NCI-H2227 treated with DMSO at 0.1 percent for 48 hours (cell line): ENCODE results near the gene MINDY2.
"Not testable (repeated sequence)": the region's sequence is repeated elsewhere in the genome, so short reads cannot be mapped to it uniquely, and the experiment has no call there.

Experiments used
- DNase-seq: peaks from one replicate; lab custom pipeline; 2025; lab: John Stamatoyannopoulos, UW

The MINDY2 gene

DNA sequence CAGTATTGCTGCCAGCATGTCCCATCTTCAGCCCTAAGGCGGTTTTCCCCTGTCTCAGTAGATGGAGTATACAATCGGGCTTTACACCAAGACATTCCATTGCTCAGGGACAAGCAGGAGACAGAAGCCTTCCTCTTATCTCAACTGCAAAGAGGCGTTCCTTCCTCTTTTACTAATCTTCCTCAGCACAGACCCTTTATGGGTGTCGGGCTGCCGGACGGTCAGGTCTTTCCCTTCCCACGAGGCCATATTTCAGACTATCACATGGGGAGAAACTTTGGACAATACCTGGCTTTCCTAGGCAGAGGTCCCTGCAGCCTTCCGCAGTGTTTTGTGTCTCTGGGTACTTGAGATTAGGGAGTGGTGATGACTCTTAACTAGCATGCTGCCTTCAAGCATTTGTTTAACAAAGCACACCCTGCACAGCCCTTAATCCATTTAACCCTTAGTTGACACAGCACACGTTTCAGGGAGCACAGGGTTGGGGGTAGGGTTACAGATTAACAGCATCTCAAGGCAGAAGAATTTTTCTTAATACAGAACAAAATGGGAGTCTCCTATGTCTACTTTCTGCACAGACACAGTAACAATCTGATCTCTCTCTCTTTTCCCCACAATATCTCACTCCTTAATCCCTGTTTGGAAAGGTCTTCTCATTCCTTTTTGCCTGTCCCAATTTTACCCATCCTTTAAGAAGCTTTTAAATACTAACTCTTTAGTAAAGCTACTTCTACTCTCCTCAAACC, 62.8 kb downstream of the MINDY2 start:
- DNase-seq = not testable (repeated sequence)

GRCh38 chr15:58839485-58839884, 68.4 kb downstream of the MINDY2 start:
- no peak for DNase-seq

DNA sequence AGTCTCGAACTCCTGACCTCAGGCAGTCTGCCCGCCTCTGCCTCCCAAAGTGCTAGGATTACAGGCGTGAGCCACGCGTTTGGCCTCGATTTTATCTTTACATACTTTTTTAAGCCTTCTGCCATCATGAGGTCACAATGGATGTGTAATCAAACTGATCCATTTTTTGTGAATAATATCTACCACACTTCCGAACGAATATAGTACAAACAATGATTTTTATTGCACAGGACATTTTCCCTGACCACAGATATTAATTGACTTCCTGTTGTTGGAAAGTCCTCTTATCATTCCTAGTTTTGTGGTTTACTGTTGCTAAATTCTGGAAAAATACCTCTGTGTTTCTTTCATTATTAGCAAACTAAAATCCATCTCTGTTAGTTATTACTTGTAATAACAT, 68.9 kb downstream of the MINDY2 start:
- no peak for DNase-seq

DNA sequence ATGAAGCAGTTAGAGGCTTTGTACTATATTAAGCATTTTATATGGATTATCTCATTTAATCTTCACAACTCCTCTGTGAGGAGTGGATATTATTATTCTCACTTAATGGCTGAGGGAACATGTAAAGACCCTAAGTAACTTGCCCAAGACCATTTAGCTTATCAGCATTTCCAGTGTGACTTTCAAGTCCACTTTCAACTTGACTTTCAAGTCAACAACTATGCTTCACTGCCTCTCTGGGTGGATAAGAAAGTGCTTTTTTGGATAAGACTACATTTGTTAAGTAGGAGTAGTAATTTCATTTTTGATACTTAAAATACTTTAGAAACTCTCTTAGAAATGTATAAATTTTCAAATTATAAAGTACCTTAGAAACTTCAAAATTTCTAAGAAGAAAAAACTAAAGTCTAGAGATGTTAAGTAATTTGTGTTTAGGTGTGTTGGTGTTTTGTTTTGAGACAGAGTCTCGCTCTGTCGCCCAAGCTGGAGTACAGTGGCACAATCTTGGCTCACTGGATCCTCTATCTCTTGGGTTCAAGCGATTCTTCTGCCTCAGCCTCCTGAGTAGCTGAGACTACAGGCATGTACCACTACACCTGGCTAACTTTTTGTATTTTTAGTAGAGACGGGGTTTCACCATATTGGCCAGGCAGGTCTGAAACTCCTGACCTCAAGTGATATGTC, 71.8 kb downstream of the MINDY2 start:
- no peak for DNase-seq

- DNase-seq = not testable (repeated sequence)
These were observed 80.1 kb downstream of the MINDY2 start for GRCh38 chr15:58851205-58851604.

- DNase-seq = no peak
These were observed 81.2 kb downstream of the MINDY2 start for GRCh38 chr15:58852347-58852746.

GRCh38 chr15:58854593-58854992, 83.5 kb downstream of the MINDY2 start:
- DNase-seq = no peak

DNA sequence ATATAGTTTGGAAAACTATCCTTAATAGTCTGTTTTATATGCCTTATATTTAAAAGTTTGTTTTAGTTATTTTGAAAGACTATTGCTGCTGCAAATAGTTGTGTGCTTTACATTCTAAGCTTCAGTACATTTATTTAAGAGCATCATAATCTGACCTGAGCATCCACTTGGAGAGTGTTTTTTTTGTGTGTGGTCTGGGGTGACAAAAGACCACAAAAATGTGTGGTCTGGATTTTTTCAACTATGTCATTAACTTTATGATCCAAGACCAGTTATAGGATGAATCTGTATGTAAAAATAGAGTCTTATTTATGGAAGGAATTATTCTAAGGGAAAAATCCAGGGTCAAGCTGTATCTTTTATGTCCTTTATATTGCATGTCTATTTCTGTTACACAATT, 85.0 kb downstream of the MINDY2 start:
- DNase-seq = no peak

DNA sequence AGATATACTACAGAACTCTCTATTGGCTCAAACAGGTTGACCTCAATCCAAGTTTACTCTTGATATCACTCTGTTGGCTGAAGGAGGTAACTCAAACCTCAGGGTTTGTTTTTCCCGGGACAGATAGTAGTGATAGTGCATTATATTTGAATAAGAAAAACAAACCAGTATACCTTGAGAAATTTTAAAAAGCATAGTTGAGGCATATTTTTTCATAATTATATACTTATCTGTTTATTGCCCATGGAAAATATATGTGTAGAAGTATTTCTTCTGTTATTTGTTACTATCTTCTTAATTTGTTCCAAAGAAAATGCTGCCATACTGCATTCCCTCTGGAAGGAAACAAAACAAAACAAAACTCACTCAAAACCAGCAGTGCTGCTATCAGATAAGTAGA, 85.5 kb downstream of the MINDY2 start:
- not testable (repeated sequence) for DNase-seq

GRCh38 chr15:58862326-58862725, 91.2 kb downstream of the MINDY2 start:
- no peak for DNase-seq

GRCh38 chr15:58864602-58865424, 93.7 kb downstream of the MINDY2 start:
- DNase-seq = no peak

GRCh38 chr15:58865425-58865880, 94.4 kb downstream of the MINDY2 start:
- DNase-seq = no peak

DNA sequence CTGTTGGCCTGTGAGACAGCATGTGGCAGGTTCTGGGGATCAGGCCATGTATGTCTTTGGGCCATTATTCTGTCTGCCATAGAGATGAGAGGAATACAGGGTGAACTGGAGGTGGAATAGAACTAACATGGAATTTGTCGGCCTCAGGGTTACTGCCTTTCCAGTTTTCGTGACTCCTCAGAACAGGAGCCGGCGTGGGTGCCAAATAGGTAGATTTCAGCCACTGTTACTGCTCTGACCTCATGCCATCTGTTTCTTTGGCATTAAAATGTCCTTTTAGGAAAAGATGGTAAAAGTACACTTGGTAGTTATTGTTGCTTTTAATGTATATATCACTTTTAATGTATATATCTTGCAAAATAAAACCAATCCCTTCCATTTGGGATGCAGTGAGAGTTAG, 96.8 kb downstream of the MINDY2 start:
- no peak for DNase-seq

DNA sequence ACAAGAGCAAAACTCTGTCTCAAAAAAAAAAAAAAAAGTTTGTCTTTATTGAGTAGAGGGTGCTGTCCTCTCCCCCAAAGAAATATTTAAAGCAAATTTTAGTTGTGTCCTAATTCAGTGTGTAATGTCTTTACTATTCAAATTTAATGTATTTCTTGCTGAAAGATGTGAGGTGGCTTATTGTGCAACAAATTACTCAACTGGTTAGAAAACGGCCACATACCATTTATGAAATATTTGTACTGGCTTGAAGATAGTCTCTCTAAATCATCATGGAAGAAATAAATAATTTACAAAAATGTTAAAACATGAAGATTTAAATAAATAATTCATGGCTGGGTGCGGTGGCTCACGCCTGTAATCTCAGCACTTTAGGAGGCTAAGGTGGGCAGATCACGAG, 99.3 kb downstream of the MINDY2 start:
- DNase-seq = no peak

- DNase-seq = no peak
These were observed 102.2 kb downstream of the MINDY2 start for GRCh38 chr15:58873267-58873666.

GRCh38 chr15:58875343-58875742, 104.2 kb downstream of the MINDY2 start:
- no peak for DNase-seq

DNA sequence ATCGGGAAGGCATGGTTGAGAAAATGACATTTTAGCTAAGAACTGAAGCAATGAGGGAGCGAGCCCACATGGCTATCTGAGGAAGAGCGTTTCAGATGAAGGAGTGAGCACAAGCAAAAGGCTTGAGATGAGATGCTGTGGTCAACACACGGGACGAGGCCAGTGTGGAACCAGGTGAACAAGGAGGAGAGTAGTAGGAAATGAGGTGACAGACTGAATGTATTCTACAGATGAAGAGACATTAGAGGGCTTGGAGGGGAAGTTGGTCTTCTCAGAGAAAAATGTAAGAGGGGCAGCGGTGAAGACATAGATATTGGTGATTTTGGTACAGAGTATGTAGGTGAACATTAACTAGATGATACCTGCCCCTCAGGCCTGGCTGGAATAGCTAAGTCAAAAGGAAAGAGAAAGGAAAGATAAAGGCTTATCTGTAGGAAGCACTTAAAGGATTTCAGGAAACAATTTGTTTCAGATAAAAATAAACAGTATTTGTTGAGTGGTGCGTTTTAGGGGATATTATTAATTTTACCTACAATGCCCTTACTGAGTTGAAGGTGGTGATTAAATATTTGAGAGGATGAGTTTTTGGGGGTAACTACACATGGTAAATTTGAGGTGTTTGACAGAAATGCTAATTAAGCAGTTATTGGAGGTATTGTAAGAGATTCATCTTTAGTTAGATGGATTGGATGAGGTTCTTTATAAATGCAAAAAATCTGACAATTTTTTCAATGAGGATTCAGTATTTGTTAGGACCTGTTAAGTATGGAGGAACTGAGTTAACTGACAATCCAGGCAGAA, 105.4 kb downstream of the MINDY2 start:
- DNase-seq = no peak

- DNase-seq = no peak
These were observed 107.1 kb downstream of the MINDY2 start for GRCh38 chr15:58877999-58878825.

DNA sequence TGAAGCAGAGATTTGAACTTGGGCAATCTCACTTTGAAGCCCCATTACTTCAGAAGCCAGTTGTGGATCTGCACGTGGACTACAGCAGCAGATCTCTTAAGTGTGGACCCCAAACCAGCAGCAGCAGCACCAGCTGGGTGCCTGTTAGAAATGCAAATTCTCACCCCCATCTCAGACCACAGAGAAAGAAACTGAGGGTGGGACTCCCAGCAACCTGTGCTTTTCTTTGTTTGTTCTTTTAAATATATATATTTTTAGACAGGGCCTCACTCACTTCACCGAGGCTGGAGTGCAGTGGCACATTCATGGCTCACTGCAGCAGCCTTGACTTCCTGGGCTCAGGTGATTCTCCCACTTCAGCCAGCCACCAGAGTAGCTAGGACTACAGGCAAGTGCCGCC, 109.2 kb downstream of the MINDY2 start:
- DNase-seq = no peak

GRCh38 chr15:58882243-58882642, 111.1 kb downstream of the MINDY2 start:
- no peak for DNase-seq

GRCh38 chr15:58883926-58884325, 112.8 kb downstream of the MINDY2 start:
- not testable (repeated sequence) for DNase-seq
